NCI-H2107 treated with DMSO at 0.1 percent for 48 hours (cell line): Measurements from ENCODE around the gene RNU5B-1.
"Not testable (repeated sequence)": the region's sequence is repeated elsewhere in the genome, so short reads cannot be mapped to it uniquely, and the experiment has no call there.

ENCODE experiments used
- DNase-seq: peaks from one replicate; lab custom pipeline; 2025; ENCODE audit not compliant: unreplicated experiment; lab: John Stamatoyannopoulos, UW

RNU5B-1 gene

GRCh38 chr15:65339920-65340319 lies 35.4 kb downstream of the RNU5B-1 start:
- DNase-seq: no peak

GRCh38 chr15:65342493-65342892 lies 38.0 kb downstream of the RNU5B-1 start:
- no peak for DNase-seq

GRCh38 chr15:65343374-65343981 lies 39.0 kb downstream of the RNU5B-1 start:
- no peak for DNase-seq

- DNase-seq: no peak
Measured at GRCh38 chr15:65344214-65344913, 39.9 kb downstream of the RNU5B-1 start.

- no peak for DNase-seq
Measured at GRCh38 chr15:65344914-65345275, 40.4 kb downstream of the RNU5B-1 start.

- DNase-seq: no peak
Measured at GRCh38 chr15:65346856-65347598, 42.5 kb downstream of the RNU5B-1 start.

GRCh38 chr15:65347756-65348155 lies 43.3 kb downstream of the RNU5B-1 start:
- DNase-seq: not testable (repeated sequence)

GRCh38 chr15:65349338-65349737 lies 44.9 kb downstream of the RNU5B-1 start:
- DNase-seq: no peak

- DNase-seq: not testable (repeated sequence)
Measured at GRCh38 chr15:65351972-65352371, 47.5 kb downstream of the RNU5B-1 start.
